Esophagus muscularis mucosa (tissue), 2 donors: ENCODE results near the gene KCNJ15.

ENCODE experiments used
- POLR2A ChIP-seq: fragments of 450-650 bp; IDR thresholded peaks from one replicate; pipeline ENCODE4 v1.6.1; 2017; ENCODE audit warnings: antibody characterized with exemption, moderate library complexity, mild to moderate bottlenecking, low read depth
- POLR2AphosphoS5 ChIP-seq, 2 donors: sonication (generic); formaldehyde crosslinking; IDR thresholded peaks; one replicate each; pipeline ENCODE4 v1.6.1; 2017; ENCODE audit warnings: antibody characterized with exemption in 2 of 2

DNA sequence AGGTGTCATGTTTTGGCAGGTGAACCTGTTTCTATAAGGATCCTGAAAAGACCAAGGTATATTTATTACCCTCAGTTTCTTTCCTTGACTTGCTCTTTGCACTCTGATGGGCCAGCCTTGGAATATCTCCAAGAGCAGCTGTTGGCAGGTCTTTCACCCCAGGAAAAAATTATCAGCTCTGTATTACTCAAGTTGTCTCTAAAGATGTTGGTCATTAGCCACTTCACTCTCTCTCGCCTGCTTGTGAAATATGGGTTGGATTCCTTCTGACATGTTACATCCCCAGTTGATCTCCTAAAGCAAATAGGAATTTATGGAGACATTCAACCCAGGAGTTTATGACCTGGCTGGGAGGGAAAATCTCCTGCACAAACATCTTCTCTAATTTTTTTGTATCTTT, 85.9 kb downstream of the KCNJ15 start:
- TF ChIP-seq POLR2A (no peak), POLR2AphosphoS5 (IDR thresholded peaks at IDR 0.05) (no peak)
